Mesodermal cell (in vitro differentiated cells): ENCODE results near the gene BUD23.

Source experiments
- H3K27ac ChIP-seq: 2 replicates; pipeline ENCODE4 v1.7.0; 2013; ENCODE audit warnings: mild to moderate bottlenecking, low read depth, low read length, moderate library complexity; ENCODE audit not compliant: severe bottlenecking
- H3K36me3 ChIP-seq: 2 replicates; pipeline ENCODE4 v1.7.1; 2013; ENCODE audit warnings: mild to moderate bottlenecking, low read length, moderate library complexity; ENCODE audit not compliant: control insufficient read depth, insufficient read depth
- H3K4me1 ChIP-seq: one replicate; pipeline ENCODE4 v1.7.1; 2013; ENCODE audit warnings: mild to moderate bottlenecking, low read length; ENCODE audit not compliant: insufficient read depth, control insufficient read depth, poor library complexity, severe bottlenecking
- H3K4me3 ChIP-seq: 2 replicates; pipeline ENCODE4 v1.7.0; 2013; ENCODE audit warnings: low read length, control low read depth, mild to moderate bottlenecking; ENCODE audit not compliant: insufficient read depth, poor library complexity, severe bottlenecking; ENCODE audit errors: extremely low read depth
- H3K9me3 ChIP-seq: 2 replicates; pipeline ENCODE4 v1.7.1; 2013; ENCODE audit warnings: mild to moderate bottlenecking, low read length, moderate library complexity; ENCODE audit not compliant: control insufficient read depth
- WGBS, 2 experiments: methylation state at CpG; one replicate each; pipeline ENCODE4 v1.1.5; 2013; ENCODE audit warnings: missing lambda C conversion rate in 2 of 2; ENCODE audit not compliant: insufficient coverage in 2 of 2; 5-methylcytosine and 5-hydroxymethylcytosine counted together

BUD23 gene

DNA sequence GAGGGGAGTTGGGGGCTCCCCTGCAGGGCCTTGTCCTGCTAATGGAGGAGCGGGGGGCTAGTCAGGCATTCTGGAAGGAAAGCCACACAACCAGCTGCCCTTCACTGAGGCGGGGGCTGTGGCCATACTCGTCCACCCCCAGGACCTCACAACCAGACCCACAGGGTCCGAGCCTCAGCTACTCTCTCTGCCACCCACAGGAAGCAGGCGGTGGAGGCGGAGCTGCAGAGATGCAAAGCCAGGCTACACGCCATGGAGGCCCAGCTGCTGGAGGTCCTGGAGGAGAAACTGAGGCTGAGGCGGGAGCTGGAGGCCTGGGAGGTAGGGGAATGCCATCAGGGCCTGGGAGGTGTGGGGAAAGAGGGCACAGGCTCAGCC lies 52.1 kb downstream of the BUD23 start:
- 93 to 96% methylated on average over 3 to 6 of the region's 8 CpGs for WGBS, 2 experiments
- Histone ChIP-seq H3K4me3 (no peak overlapping the region), H3K9me3 (no peaks in the 10 kb centered on the region), H3K27ac (no peak overlapping the region), H3K4me1 (peaks cover 3% of the 10 kb centered on the region), H3K36me3 (peaks cover 18% of the 10 kb centered on the region)

GRCh38 chr7:73736885-73737284 lies 53.5 kb downstream of the BUD23 start:
- H3K36me3 ChIP-seq = peaks cover 18% of the 10 kb centered on the region
- no peak overlapping the region for H3K4me3 ChIP-seq
- WGBS, 2 experiments = 95 to 96% methylated on average over 11 to 12 of the region's 14 CpGs
- peaks cover 3% of the 10 kb centered on the region for H3K4me1 ChIP-seq
- H3K27ac ChIP-seq = no peak overlapping the region
- H3K9me3 ChIP-seq = no peaks in the 10 kb centered on the region

DNA sequence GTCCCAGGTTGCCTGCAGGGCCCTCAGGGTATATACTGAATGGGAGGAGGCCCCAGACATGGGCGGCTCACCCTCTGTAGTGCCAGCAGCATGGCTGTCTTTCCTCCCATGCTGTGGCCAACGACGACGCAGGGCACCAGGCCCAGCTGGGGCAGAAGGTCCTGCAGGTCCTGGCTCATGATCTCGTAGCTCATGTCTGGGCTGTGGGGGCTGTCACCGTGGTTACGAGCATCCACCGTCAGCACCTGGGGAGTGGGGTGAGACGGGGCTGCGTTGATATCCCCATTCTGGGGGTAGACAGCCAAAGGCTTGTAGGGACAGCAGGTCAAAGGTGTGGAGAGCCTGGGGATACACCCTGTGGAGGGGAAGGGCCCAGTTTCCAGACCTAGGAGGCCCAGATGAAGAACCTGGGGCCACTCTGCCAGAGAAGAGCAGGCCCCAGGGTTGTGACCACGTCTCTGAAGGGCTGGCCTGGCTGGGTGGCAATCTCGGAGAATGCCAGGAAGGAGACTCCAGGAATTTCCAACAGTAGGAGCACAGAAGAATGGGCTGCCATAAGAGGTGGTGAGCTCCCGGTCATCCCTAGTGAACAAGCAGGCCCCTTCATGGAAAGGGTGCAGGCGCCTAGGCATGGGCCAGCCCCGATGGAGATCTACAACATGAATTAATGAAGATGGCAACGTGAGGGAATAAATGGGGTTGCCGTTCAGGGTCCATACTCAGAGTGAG lies 54.3 kb downstream of the BUD23 start:
- H3K27ac ChIP-seq = no peak overlapping the region
- H3K9me3 ChIP-seq = no peaks in the 10 kb centered on the region
- WGBS, 2 experiments = 89 to 94% methylated on average over 11 to 14 of the region's 17 CpGs
- H3K4me1 ChIP-seq = peaks cover 7% of the 10 kb centered on the region
- peak overlapping the region; percentile 83 for H3K4me3 ChIP-seq
- H3K36me3 ChIP-seq = peaks cover 18% of the 10 kb centered on the region

GRCh38 chr7:73738220-73738611 lies 54.8 kb downstream of the BUD23 start:
- H3K9me3 ChIP-seq = no peaks in the 10 kb centered on the region
- peak overlapping the region; percentile 83 for H3K4me3 ChIP-seq
- H3K4me1 ChIP-seq = peaks cover 12% of the 10 kb centered on the region
- 2% methylated on average over 17 to 20 of the region's 24 CpGs for whole genome bisulfite sequencing, 2 experiments
- H3K27ac ChIP-seq = peak overlapping the region; percentile 33
- H3K36me3 ChIP-seq = peaks cover 18% of the 10 kb centered on the region

- H3K4me3 ChIP-seq = peak within 1 kb of the TSS; percentile 83
- H3K27ac ChIP-seq = peak within 1 kb of the TSS; percentile 33
- peaks cover 13% of the 10 kb centered on the region for H3K4me1 ChIP-seq
- H3K36me3 ChIP-seq = peaks cover 18% of the 10 kb centered on the region
- 0 to 1% methylated on average over 72 to 84 of the region's 84 CpGs for WGBS, 2 experiments
- no peaks in the 10 kb centered on the region for H3K9me3 ChIP-seq
Measured at GRCh38 chr7:73738612-73739386, 55.4 kb downstream of the BUD23 start, which contains the start of gene ABHD11. TSS of gene ABHD11 (minus strand) at chr7:73738802. CDS start at chr7:73738770, 32 bp downstream.

GRCh38 chr7:73739387-73739767 lies 56.0 kb downstream of the BUD23 start:
- Histone ChIP-seq H3K36me3 (peaks cover 18% of the 10 kb centered on the region), H3K27ac (no peak overlapping the region), H3K4me3 (peak overlapping the region; percentile 83), H3K4me1 (peaks cover 13% of the 10 kb centered on the region), H3K9me3 (no peaks in the 10 kb centered on the region)
- 53 to 66% methylated on average over 9 of the region's 13 CpGs for WGBS, 2 experiments

DNA sequence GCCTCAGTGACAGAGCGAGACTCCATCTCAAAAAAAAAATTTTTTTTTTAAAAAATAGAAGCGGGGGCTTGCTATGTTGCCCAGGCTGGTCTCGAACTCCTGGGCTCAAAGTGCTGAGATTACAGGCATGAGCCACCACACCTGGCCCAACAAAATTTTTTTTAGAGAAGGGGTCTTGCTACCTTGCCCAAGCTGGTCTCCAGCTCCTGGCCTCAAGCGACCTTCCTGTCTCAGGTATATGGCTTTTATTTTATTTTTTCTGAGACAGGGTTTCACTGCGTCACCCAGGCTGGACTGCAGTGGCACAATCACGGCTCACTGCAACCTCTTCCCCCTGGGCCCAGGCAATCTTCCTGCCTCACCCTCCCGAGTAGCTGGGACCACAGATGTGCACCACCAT lies 56.8 kb downstream of the BUD23 start:
- no peak overlapping the region for H3K27ac ChIP-seq
- no peaks in the 10 kb centered on the region for H3K9me3 ChIP-seq
- 92 to 100% methylated on average over 6 of the region's 7 CpGs for WGBS, 2 experiments

GRCh38 chr7:73740771-73741170 lies 57.4 kb downstream of the BUD23 start:
- Histone ChIP-seq H3K9me3 (no peaks in the 10 kb centered on the region), H3K4me3 (no peak overlapping the region), H3K27ac (no peak overlapping the region), H3K36me3 (peaks cover 14% of the 10 kb centered on the region), H3K4me1 (peaks cover 13% of the 10 kb centered on the region)
- WGBS, 2 experiments = 100% methylated on average over 1 of the region's 5 CpGs

More for the DNA sequence above, 56.8 kb downstream of the BUD23 start:
- peaks cover 18% of the 10 kb centered on the region for H3K36me3 ChIP-seq
- H3K4me3 ChIP-seq = no peak overlapping the region
- peaks cover 13% of the 10 kb centered on the region for H3K4me1 ChIP-seq

DNA sequence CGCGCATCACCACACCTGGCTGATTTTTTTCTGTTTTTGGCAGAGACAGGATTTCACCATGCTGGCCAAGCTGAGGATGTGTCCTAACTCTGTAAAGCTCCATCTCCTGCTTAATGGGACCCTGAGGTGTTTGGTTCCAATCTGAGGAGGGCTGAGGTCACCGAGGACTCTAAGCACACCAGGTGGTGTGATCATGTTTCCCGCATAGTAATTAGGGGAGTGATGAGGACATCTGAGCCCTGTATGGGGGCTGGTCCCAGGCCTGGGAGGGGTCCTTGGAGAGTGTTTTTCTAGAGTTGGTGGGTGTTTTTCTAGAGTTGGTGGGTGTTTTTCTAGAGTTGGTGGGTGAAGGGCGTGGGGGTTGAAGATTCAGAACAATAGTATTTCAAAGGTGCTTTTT lies 58.2 kb downstream of the BUD23 start:
- Histone ChIP-seq H3K9me3 (no peaks in the 10 kb centered on the region), H3K36me3 (peaks cover 6% of the 10 kb centered on the region), H3K4me3 (no peak overlapping the region), H3K4me1 (peaks cover 13% of the 10 kb centered on the region), H3K27ac (no peak overlapping the region)
- WGBS, 2 experiments = 68 to 69% methylated on average over 4 to 5 of the region's 5 CpGs

GRCh38 chr7:73742338-73742752 lies 58.9 kb downstream of the BUD23 start:
- 0 to 40% methylated on average over 1 to 5 of the region's 7 CpGs for WGBS, 2 experiments
- Histone ChIP-seq H3K36me3 (no peaks in the 10 kb centered on the region), H3K27ac (no peak overlapping the region), H3K4me1 (peaks cover 13% of the 10 kb centered on the region), H3K4me3 (no peak overlapping the region), H3K9me3 (no peaks in the 10 kb centered on the region)
